CD4-positive, alpha-beta T cell treated with Interleukin-17A for 4 hours (primary cell): Measurements from ENCODE around the gene ING5.

ENCODE experiments used
- DNase-seq: peaks from one replicate; pipeline ENCODE4 v3.0.0-alpha.2; 2020; ENCODE audit warnings: mixed read lengths

ING5 gene

GRCh38 chr2:241720099-241720498 is 18.3 kb downstream of the ING5 start:
- no peak for DNase-seq

GRCh38 chr2:241720560-241720959 is 18.7 kb downstream of the ING5 start:
- DNase-seq = no peak

- no peak for DNase-seq
Observed at GRCh38 chr2:241721852-241722251, 20.0 kb downstream of the ING5 start.

GRCh38 chr2:241722896-241723454 is 21.1 kb downstream of the ING5 start:
- no peak for DNase-seq

DNA sequence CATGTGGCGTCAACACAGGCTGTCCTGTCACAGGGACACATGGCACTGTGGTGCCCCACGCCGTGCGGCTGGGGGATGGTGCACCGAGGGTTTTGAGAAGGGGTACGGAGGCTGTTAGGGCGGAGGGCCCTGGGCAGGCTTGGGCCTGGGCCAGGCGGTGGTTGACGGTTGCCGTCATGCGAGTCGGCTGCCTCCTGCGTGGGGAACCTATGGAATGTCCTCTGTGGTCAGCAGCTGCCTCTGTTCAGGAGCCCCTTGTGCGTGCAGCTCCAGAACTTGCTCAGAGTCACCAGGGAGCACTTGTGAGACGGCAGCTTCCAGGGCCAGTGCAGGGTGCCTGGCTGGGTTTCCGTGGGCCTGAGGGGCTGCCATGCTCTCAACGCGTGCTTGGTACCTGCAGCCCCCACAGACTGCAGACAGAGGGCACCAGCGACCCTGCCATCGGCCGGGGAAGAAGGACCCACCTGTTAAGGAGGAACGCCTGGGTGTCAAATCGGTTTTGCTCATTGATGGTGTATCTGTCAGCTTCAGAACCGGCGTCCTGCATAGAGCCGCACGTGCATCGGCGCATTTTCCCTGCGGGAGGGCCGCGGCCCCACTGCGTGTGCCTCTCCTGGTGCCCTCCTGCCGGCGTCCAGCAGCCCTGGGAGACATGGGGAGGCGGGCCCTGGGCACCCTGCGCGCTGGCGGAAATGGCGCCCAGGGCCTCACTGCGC is 22.6 kb downstream of the ING5 start:
- peak; percentile 37 for DNase-seq

GRCh38 chr2:241724975-241725870 is 23.4 kb downstream of the ING5 start:
- no peak for DNase-seq

GRCh38 chr2:241726459-241726858 is 24.6 kb downstream of the ING5 start:
- DNase-seq = no peak

DNA sequence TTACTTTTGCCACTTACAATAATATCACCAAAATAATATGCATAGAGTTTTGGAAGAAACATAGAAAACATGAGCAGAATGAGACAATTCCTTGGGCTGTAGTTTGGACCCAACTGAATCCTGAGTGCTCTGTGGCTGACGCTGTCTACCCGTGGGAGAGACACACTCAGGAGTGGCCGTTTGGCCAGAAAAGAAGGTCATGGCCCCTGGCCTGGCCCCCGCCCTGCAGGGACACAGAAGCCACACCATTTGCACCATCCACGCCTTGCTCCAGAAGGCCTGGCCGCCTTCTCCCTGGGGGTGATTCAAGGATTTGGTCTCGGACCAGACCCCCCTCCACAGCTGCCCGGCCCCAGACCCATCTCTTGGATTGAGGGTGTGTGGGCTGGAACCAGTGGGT is 26.2 kb downstream of the ING5 start:
- DNase-seq = no peak

DNA sequence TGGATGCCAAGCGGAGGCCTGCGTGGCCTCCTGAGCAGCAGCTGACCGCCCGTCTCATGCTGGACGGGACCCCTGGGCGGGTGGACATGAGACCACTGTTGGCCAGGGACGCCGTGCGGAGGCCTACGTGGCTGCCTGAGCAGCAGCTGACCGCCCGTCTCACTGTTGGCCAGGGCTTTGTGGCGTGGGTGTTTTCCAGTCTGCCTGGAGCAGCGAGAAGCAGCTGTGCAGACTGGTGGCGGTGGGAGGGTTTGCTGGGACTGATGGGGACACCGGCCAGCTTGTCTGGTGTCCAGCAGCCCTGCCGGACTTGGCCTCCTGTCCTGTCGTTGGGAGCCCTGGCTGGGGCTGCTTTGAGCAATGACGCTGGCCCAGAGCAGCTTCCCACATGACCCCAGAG is 26.8 kb downstream of the ING5 start:
- no peak for DNase-seq

GRCh38 chr2:241729868-241730267 is 28.0 kb downstream of the ING5 start:
- no peak for DNase-seq

- no peak for DNase-seq
Observed at GRCh38 chr2:241730671-241731293, 28.9 kb downstream of the ING5 start.

GRCh38 chr2:241732513-241733186 is 30.8 kb downstream of the ING5 start:
- peak; percentile 58 for DNase-seq

DNA sequence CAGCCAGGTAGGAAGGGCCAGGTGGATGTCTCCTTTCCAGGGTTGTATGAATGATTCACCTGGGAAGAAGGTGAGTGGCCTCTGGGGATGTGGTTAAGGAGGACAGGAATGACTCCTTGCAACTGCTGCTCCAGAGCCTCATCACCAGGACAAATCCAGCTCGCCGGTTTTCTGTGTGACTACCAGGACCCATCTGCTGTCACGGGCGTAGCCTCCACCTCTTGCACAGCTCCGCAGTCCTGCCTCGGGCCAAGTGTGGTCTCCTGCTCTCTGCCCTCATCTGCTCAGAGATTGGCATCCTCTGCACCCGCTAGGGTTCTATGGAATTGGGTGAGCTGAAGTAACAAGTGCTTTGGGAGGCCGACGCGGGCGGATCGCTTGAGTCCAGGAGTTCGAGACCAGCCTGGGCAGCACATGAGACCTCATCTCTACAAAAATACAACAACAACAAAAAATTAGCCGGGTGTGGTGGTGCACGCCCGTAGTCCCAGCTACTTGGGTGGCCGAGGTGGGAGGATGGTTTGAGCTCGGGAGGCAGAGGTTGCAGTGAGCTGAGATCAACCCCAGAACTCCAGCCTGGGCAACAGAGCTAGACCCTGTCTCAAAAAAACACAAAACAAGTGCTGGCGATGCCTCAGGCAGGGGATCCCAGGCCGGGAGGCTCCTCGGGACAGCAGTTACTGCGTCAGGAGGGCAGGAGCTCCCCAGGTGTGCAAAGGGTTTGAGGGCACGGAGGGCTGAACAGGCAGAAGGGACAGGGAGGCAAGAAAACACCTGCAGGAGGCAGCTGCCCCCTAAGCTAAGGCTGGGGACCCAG is 31.8 kb downstream of the ING5 start:
- DNase-seq = no peak

DNA sequence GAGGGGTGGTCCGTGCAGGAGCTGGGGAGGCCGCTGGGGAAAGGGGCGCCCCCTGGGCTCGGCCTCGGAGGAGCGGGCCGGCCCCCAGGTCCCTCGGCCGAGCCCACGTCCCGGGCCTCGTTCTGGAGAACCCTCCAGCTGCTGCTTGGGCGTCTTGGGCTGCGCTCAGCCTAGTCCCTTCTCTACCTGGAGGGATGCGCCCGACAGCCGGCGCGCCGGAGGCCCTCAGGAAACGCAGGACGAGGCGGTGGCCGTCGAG is 32.3 kb downstream of the ING5 start:
- no peak for DNase-seq

GRCh38 chr2:241734467-241735208 is 32.8 kb downstream of the ING5 start, which contains the start of gene D2HGDH:
D2HGDH (plus strand) TSS chr2:241734630; CDS start chr2:241735225, 595 bp downstream.
- peak; percentile 99 for DNase-seq

- DNase-seq = no peak
Observed at GRCh38 chr2:241736111-241736510, 34.3 kb downstream of the ING5 start.

- no peak for DNase-seq
Observed at GRCh38 chr2:241738040-241738686, 36.3 kb downstream of the ING5 start.

- DNase-seq = no peak
Observed at GRCh38 chr2:241739177-241739576, 37.3 kb downstream of the ING5 start.

DNA sequence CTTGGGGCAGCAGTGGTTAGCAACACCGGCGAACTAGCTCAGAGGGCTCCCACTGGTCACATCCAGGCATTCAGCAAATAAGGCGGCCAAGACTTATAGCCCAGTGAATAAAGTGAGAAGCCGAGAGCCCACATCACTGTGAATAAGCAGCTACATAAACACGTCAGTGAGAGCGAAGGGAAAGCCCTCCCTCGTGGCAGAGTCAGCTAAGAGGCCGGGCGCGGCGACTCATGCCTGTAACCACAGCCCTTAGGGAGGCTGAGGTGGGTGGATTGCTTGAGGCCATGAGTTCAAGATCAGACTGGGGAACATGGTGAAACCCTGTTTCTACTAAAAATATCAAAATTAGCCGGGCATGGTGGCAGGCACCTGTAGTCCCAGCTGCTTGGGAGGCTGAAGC is 37.8 kb downstream of the ING5 start:
- peak; percentile 59 for DNase-seq

DNA sequence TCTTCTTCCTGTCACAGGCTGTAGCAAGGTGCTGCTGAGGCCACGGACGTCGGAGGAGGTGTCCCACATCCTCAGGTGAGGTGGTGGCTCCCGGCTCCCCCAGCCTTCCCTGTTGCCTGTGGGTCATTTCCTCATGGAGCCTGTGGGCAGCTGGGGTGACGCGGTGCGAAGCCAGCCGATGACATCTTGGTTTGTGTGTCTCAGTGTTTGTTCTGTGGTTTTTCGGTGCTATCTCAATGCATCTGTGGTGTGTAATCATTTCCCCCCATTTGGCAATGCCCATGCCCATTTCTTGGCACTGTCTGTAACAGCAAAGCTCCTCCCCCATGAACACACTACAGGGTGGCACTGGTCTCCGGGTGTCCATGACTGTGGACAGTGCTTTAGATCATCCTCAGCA is 39.2 kb downstream of the ING5 start:
- peak; percentile 42 for DNase-seq
